LNCaP clone FGC (cell line): Measurements from ENCODE around the gene CCDC93.

Source experiments
- DNase-seq: peaks from one replicate; pipeline ENCODE4 v3.0.0-alpha.2; 2011; ENCODE audit warnings: low read depth
- H3K4me3 ChIP-seq: 2 replicates; pipeline ENCODE4 v1.5.1; 2011; ENCODE audit warnings: mild to moderate bottlenecking, low read depth, low read length, control low read depth
- CTCF ChIP-seq: IDR thresholded peaks from 2 replicates; pipeline ENCODE4 v1.5.1; 2012; ENCODE audit warnings: mild to moderate bottlenecking; ENCODE audit not compliant: control insufficient read depth, insufficient read depth; ENCODE audit errors: extremely low read depth

The CCDC93 gene

GRCh38 chr2:118051826-118052358, 38.0 kb upstream of the CCDC93 start:
- no peak overlapping the region for H3K4me3 ChIP-seq
- DNase-seq: no peak
- TF ChIP-seq CTCF: no peak

- no peak overlapping the region for H3K4me3 ChIP-seq
- TF ChIP-seq CTCF: no peak
- DNase-seq: no peak
Measured at GRCh38 chr2:118050974-118051373, 37.1 kb upstream of the CCDC93 start.

GRCh38 chr2:118050386-118050785, 36.5 kb upstream of the CCDC93 start:
- TF ChIP-seq CTCF: no peak
- peak; percentile 67 for DNase-seq

GRCh38 chr2:118049816-118050140, 35.9 kb upstream of the CCDC93 start:
- DNase-seq: no peak
- no peak for TF ChIP-seq CTCF
- H3K4me3 ChIP-seq: no peak overlapping the region

More at GRCh38 chr2:118050386-118050785, 36.5 kb upstream of the CCDC93 start:
- H3K4me3 ChIP-seq: no peak overlapping the region

- no peak overlapping the region for H3K4me3 ChIP-seq
- no peak for TF ChIP-seq CTCF
- no peak for DNase-seq
Measured at GRCh38 chr2:118049140-118049815, 35.4 kb upstream of the CCDC93 start.

GRCh38 chr2:118048401-118048800, 34.5 kb upstream of the CCDC93 start:
- no peak overlapping the region for H3K4me3 ChIP-seq
- no peak for DNase-seq
- TF ChIP-seq CTCF: no peak

GRCh38 chr2:118047380-118047826, 33.5 kb upstream of the CCDC93 start:
- no peak for TF ChIP-seq CTCF
- DNase-seq: no peak
- H3K4me3 ChIP-seq: no peak overlapping the region
